HG02981 (cell line): Measurements from ENCODE around the gene RAD54L2.
"Not testable (repeated sequence)": the region's sequence is repeated elsewhere in the genome, so short reads cannot be mapped to it uniquely, and the experiment has no call there.

Experiments
- ATAC-seq: cut with Tn5 transposase; IDR thresholded peaks from one replicate; pipeline ENCODE4 v1.9.1; 2021; ENCODE audit warnings: mild to moderate bottlenecking, moderate library complexity; ENCODE audit not compliant: unreplicated experiment

RAD54L2 gene

GRCh38 chr3:51538115-51538458 lies 432 bp upstream of the RAD54L2 start:
- no peak for ATAC-seq

GRCh38 chr3:51539291-51539941 lies 897 bp downstream of the RAD54L2 start:
- ATAC-seq = no peak

DNA sequence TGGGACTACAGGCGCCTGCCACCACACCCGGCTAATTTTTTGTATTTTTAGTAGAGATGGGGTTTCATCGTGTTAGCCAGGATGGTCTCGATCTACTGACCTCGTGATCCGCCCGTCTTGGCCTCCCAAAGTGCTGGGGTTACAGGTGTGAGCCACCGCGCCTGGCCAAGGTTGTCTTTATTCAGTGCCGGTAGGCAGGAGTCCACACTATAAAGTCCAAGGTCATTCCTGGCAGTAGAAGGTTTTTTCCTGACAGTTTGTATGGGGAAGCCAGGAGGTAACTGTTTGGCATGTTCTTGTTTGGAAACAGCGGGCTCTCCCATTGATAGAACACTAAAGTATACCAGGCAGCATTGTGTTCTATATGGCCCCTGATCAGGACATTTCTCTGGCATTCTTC lies 4.1 kb downstream of the RAD54L2 start:
- ATAC-seq = not testable (repeated sequence)

DNA sequence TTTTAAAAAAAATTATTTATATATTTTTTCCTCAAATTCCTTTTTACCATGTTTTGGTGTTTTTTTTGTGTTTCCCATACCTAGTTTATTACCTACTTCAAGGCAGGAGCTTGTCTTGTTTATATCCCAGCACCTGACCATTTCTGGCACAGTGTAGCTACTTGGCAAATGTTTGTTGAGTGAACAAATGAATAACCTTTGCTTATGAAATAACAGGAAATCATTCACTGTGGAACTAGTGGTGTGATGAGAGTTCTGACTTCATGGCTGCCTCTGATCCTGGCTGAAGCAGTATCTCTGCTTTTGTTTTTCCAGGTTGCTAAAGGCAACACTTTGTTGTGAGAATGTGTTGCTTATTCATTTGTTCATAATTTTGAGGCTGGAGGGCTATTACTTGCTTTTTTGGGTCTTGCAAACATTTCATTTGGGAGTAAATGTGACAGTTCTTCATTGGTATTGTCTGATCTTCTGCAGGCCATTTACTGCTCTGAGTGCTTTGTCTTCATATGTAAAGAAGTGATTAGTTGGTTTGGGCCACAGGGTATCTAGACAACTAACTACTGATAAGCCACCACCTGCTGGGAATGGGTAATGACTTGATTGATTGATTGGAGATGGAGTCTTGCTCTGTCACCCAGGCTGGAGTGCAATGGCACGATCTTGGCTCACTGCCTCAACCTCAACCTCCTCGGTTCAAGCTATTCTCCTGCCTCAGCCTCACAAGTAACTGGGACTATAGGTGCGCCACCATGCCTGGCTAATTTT lies 5.7 kb downstream of the RAD54L2 start:
- no peak for ATAC-seq

DNA sequence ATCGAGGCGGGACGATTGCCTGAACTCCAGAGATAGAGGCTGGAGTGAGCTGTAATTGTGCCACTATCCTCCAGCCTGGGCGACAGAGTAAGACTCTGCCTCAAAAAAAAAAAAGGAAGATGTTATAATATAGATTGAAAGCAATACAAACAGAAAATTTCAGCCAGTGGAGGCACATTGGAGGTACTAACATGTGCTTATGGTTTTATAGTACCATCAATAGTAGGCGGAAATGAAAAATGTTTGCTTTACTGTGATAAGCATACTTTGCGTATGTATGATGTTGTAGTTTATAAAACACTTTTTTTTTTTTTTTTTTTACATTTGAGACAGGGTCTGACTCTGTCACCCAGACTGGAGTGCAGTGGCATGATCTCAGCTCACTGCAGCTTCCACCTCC lies 8.8 kb downstream of the RAD54L2 start:
- no peak for ATAC-seq

- no peak for ATAC-seq
Observed at GRCh38 chr3:51549311-51549710, 10.8 kb downstream of the RAD54L2 start.

DNA sequence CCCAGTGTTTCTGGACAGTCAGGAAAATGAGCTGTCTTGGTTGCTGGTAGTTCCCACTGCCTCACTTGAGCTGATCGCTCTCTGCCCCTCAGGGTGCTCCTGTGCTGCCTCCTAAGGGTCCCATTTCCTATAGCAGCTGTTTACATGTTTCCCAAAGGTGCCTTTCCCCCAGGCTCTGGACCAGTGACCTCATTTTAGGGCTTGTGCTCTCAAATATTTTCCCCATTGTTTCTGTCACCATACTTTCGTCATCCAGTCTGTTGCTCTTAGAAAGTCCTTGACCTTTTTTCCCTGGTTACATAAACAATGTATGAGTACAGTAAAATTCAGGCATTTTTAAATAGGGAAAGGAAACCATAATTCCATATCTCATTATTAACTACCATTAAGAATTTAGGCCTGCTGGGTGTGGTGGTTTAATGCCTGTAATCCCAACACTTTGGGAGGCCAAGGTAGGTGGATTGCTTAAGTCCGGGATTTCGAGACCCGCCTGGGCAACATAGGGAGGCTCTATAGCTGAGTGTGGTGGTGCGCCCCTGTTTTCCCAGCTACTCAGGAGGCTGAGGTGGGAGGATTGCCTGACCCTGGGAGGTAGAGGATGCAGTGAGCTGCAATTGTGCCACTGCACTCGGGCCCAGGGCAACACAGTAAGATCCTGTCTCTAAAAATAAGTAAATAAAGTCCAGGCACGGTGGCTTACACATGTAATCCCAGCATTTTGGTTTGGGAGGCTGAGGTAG lies 11.7 kb downstream of the RAD54L2 start:
- ATAC-seq = no peak

DNA sequence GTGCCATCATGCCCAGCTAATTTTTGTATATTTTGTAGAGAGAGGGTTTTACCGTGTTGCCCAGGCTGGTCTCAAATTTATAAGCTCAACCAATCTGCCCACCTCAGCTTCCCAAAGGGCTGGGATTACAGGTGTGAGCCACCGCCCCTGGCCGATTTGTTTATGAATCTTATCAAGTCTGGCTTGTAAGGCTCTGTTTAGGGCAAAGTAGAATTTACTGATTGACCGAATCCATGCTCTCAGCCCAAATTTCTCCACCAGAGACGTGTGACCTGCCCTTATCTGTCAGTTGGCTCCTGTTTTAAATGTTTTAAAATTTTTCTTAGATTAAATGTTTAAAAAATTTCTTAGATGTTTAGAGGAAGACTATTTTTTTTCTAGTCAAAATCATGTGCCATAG lies 19.5 kb downstream of the RAD54L2 start:
- ATAC-seq = no peak

DNA sequence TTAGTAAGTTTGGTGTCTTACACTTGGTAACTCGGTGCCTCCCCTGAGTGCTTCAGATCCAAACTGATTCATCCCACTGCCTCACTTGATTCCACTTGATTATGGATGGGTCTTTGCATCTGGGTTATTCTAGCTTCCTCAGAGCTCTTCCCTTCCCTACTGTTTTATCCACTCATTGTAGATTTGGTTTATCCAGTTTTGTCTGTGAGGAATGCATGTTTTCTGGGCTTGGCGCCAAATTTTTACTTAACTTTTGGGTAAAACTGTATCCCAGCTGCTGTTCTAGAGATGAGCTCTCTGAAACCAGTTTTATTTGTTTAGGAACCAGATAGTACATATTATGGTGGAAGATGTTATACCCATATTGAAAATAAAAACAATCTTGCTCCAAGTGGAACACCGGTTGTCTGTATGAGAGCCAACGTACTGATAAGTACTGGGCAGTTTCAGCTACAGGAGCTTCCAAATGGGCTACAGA lies 20.9 kb downstream of the RAD54L2 start:
- ATAC-seq = no peak

DNA sequence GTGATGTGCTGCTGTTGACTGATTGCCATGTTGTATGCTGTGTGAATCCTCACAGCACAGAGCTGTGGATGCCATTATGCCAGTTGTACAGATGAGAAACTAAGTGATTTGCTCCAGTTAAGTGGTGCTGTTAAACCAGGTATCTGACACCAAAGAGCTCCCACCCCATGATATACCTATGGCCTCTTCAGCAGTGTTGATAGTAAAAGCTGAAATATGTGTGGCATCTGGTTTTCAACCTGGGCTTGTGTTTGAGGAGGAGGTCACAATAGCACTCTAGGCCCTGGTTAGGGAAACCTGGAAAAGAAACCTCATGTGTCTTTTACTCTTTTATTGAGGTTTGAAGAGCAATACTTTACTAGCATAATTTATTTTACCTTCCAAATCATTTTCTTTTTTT lies 21.4 kb downstream of the RAD54L2 start:
- ATAC-seq = no peak

DNA sequence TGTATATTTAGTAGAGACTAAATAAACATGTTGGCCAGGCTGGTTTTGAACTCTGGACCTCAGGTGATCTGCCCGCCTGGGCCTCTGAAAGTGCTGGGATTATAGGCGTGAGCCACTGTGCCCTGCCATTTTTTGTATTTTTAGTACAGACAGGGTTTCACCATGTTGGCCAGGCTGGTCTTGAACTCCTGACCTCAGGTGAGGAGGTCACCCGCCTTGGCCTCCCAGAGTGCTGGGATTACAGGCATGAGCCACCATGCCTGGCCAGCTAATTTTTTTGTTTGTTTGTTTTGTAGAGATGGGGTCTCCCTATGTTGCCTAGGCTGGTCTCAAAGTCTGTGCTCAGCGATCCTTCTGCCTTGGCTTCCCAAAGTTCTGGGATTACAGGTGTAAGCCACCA lies 23.9 kb downstream of the RAD54L2 start:
- ATAC-seq = not testable (repeated sequence)

- no peak for ATAC-seq
Observed at GRCh38 chr3:51568036-51568435, 29.5 kb downstream of the RAD54L2 start.

GRCh38 chr3:51568996-51569395 lies 30.5 kb downstream of the RAD54L2 start:
- no peak for ATAC-seq

GRCh38 chr3:51578238-51578637 lies 39.7 kb downstream of the RAD54L2 start:
- ATAC-seq = no peak

- ATAC-seq = no peak
Observed at GRCh38 chr3:51580418-51580817, 41.9 kb downstream of the RAD54L2 start.

GRCh38 chr3:51581524-51581923 lies 43.0 kb downstream of the RAD54L2 start:
- no peak for ATAC-seq

DNA sequence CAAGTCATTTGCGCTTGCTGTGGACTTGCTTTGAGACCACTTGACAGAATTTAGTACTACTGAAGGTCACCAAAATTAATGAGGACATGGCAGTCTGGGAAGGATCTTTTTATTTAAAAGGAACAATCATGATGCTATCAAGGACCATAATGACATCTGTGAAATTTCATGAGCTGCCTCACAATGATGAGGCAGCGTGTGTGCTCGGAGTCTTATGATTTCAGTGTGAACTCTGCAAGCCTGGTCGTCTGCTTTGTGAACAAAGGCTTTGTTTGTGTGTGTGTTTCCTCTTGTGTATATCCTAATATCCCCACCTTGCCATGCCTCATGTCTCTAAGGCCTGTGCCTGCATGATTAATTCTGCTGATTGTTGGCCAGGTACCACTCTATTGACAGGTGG lies 46.7 kb downstream of the RAD54L2 start:
- no peak for ATAC-seq

DNA sequence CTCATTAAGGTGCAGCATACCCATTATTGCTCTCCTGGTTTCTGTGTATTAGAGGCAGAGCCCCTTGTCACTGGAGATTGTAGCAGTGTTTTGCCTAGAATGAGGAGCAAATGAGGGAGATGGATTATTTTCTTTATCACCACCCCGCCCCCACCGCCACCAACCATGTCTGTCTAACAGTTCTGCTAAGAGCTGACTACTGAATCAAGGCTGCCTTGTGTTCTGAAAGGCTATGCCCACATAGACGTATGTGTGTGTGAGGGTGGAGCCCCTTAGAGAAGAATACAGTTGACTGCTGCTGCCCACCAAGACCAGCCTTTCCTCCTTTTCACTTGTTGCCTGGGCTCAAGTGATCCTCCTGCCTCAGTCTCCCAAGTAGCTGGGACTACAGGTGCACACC lies 47.4 kb downstream of the RAD54L2 start:
- ATAC-seq = no peak
